Stomach smooth muscle (tissue), 2 donors: ENCODE measurements around the gene ZNRD2.

ENCODE experiments used
- H3K27ac ChIP-seq: one replicate; pipeline ENCODE4 v1.7.0; 2013; ENCODE audit warnings: mild to moderate bottlenecking, low read length, inconsistent platforms
- H3K27me3 ChIP-seq, 2 donors: one replicate each; pipeline ENCODE4 v1.7.0; 2013; ENCODE audit warnings: low read length in 2 of 2; ENCODE audit not compliant: insufficient read depth in 2 of 2, control insufficient read depth in 1 of 2
- H3K36me3 ChIP-seq, 2 donors: one replicate each; pipeline ENCODE4 v1.7.0; 2013; ENCODE audit warnings: low read length in 2 of 2; ENCODE audit not compliant: control insufficient read depth in 2 of 2, insufficient read depth in 2 of 2
- H3K4me1 ChIP-seq: one replicate; pipeline ENCODE4 v1.7.0; 2013; ENCODE audit warnings: low read length; ENCODE audit not compliant: control insufficient read depth, insufficient read depth
- H3K4me3 ChIP-seq, 2 donors: one replicate each; pipeline ENCODE4 v1.7.0; 2013; ENCODE audit warnings: low read length in 2 of 2
- H3K9ac ChIP-seq, 2 donors: one replicate each; pipeline ENCODE4 v1.7.0; 2013; ENCODE audit warnings: low read length in 2 of 2, mild to moderate bottlenecking in 1 of 2
- H3K9me3 ChIP-seq, 2 donors: one replicate each; pipeline ENCODE4 v1.7.0; 2013; ENCODE audit warnings: low read length in 2 of 2; ENCODE audit not compliant: control insufficient read depth in 2 of 2
- donor health status: healthy.
- donor health status: Pancreatic carcinoma.

The ZNRD2 gene

DNA sequence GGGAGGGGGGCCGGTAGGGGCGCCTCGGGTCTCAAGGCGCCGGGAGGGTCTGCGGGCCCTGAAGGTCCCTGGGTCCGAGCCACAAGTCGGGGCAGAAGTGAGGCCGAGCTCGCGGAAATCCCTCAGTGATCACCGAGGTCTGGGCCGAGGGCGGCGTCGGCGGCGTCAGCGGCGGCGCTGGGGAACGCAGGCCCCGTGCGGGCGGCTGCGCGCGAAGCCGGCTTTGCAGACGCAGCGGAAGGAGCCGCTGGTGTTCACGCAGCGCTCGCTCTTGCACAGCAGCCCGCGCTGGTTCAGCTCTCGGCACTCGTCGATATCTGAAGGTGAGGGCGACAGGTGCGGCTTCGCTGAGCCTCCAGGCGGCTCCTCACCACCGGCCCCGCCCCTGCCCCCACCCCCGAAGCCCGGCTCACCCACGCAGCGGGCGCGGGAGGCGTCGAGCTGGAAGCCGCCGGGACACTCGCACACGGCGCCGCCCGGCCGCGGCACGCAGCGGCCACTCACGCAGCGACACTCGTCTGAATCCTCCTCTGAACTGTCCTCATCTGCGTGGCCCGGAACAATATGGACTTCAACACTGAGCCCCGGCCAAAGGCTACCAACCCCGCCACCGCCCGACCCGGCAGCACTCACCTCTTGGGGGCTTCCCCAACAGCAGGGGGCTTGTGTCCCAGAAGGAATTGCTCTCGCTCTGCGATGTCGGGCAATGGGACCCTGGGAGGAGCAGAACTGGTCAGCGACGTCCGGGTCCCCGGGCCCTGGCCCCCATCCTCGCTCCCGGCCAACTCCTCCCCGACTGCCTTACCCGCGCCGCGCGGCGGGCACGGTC lies 31.1 kb upstream of the ZNRD2 start:
- Histone ChIP-seq H3K27ac (peak overlapping the region; percentile 86), H3K9me3 (no peaks in the 10 kb centered on the region), H3K4me1 (peaks cover 29% of the 10 kb centered on the region), H3K36me3 (peaks cover 15% of the 10 kb centered on the region in 2 donors), H3K27me3 (no peaks in the 10 kb centered on the region), H3K4me3 (peak overlapping the region in 1 of 2 donors; percentile 82), H3K9ac (no peak overlapping the region)

- Histone ChIP-seq H3K36me3 (peaks cover 15% of the 10 kb centered on the region in 2 donors), H3K27ac (peak overlapping the region; percentile 86), H3K9ac (peak overlapping the region in 1 of 2 donors; percentile 54)
Observed at GRCh38 chr11:65539744-65540289, 30.5 kb upstream of the ZNRD2 start.

GRCh38 chr11:65540290-65541092 lies 29.8 kb upstream of the ZNRD2 start:
- no peaks in the 10 kb centered on the region for H3K9me3 ChIP-seq
- peak overlapping the region; percentile 86 for H3K27ac ChIP-seq
- peaks cover 15% of the 10 kb centered on the region in 2 donors for H3K36me3 ChIP-seq
- H3K27me3 ChIP-seq: no peaks in the 10 kb centered on the region
- H3K9ac ChIP-seq: peak overlapping the region; percentile 57 to 66
- H3K4me3 ChIP-seq: peak overlapping the region; percentile 57 to 82
- peaks cover 27% of the 10 kb centered on the region for H3K4me1 ChIP-seq

More at GRCh38 chr11:65539744-65540289, 30.5 kb upstream of the ZNRD2 start:
- Histone ChIP-seq H3K4me1 (peaks cover 27% of the 10 kb centered on the region), H3K27me3 (no peaks in the 10 kb centered on the region), H3K4me3 (peak overlapping the region in 1 of 2 donors; percentile 82), H3K9me3 (no peaks in the 10 kb centered on the region)

DNA sequence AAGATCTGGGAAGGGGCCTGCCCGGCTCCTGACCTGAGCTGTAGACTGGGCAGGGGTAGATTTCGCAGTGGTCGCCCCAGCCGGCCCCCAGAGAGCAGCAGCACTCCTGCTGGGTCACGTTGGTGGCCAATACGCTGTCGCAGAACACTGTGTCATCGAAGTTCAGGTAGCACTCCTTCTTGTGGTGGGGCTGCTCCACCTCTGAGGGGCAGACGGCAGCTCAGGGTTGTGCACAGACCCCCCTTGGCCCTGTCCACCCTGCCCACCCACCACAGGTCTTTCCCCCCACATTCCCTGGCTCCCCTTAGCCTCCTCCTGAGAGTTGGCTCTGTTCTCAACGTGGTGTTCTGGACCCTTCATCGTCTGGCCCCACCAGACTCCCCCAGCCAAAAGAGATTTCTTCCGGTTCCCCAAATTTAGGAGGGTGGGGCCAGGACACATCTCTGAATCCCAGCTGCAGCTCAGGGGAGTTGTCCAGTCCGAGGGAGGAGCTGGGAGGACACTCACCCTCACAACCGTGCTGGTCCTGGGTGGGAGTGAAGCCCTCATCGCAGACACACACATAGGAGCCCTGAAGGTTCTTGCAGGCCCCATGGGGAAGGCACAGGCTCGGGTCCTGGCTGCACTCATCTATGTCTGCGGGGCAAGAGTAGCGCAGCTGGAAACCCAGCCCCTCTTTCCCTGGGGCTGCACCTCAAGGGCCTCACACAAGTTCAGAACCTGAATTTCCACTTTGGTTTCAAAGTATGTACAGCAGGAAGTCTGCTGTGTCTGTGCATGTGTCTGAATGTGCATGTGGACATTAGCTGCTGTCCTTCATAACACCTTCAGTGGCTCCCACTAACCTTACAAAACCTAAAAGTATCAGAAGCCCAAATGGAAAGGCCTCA lies 28.9 kb upstream of the ZNRD2 start:
- Histone ChIP-seq H3K4me3 (peak overlapping the region; percentile 44 to 82), H3K9ac (peak overlapping the region; percentile 57 to 66), H3K9me3 (no peaks in the 10 kb centered on the region), H3K4me1 (peaks cover 27% of the 10 kb centered on the region), H3K36me3 (peaks cover 10 to 12% of the 10 kb centered on the region in 2 donors), H3K27me3 (no peaks in the 10 kb centered on the region), H3K27ac (peak overlapping the region; percentile 86)

- peaks cover 10% of the 10 kb centered on the region in 2 donors for H3K36me3 ChIP-seq
- H3K27me3 ChIP-seq: no peaks in the 10 kb centered on the region
- no peak overlapping the region for H3K4me3 ChIP-seq
- H3K9ac ChIP-seq: peak overlapping the region in 1 of 2 donors; percentile 58
- no peaks in the 10 kb centered on the region for H3K9me3 ChIP-seq
- no peak overlapping the region for H3K27ac ChIP-seq
- peaks cover 30% of the 10 kb centered on the region for H3K4me1 ChIP-seq
Observed at GRCh38 chr11:65542738-65543390, 27.4 kb upstream of the ZNRD2 start.

DNA sequence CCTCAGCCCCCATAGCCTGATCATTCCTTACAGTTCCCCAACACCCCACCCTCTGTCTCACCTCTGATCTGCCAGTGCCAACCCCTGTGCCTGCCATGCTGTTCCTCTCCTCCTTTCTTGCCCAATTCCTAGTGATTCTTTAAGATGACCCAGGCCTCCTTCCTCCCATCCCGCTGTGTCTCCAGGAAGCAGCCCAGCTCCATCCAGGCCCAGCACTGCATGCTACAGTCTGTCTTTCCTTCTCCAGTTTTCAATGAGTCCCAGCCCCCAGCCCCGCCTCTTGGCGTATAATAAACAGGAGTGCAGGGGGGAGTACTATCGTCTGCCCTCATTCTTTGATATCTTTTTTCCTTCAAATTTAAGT lies 24.4 kb upstream of the ZNRD2 start:
- Histone ChIP-seq H3K27me3 (no peaks in the 10 kb centered on the region), H3K4me3 (no peak overlapping the region), H3K9ac (no peak overlapping the region), H3K4me1 (peaks cover 16% of the 10 kb centered on the region), H3K36me3 (peaks cover 16 to 22% of the 10 kb centered on the region in 2 donors), H3K9me3 (no peaks in the 10 kb centered on the region), H3K27ac (no peak overlapping the region)

GRCh38 chr11:65546217-65546958 lies 23.9 kb upstream of the ZNRD2 start:
- Histone ChIP-seq H3K9ac (no peak overlapping the region), H3K27ac (no peak overlapping the region), H3K36me3 (peaks cover 16 to 24% of the 10 kb centered on the region in 2 donors), H3K4me3 (no peak overlapping the region), H3K9me3 (no peaks in the 10 kb centered on the region), H3K4me1 (peaks cover 11% of the 10 kb centered on the region), H3K27me3 (no peaks in the 10 kb centered on the region)

DNA sequence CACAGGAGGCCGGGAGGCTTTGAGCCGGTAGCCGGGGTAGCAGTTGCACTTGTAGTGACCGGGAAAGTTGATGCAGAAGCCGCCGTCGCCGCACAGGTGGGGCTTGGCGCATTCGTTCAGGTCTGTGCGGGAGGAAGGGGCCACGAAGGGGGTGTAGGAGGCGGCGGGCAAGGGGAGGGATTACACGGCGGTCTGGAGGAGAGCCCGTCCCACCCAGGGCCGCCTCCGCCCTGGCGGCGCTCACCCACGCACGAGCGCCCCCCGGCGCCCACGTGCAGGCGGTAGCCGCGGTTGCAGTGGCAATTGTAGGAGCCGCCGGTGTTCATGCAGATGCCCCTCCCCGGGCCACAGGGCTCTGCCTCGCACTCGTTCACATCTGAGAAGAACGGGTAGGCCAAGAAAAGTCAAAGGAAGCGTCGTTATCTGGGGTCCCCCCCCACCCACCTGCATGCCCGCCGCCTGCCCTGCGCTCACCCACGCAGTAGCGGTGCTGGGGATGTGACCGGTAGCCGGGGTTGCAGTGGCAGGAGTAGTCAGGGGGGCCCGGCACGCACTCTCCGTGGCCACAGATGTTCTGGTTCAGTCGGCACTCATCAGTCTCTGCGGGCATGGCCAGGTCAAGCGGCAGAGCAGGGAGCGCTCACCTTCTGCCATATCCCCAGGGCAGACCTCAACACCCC lies 22.7 kb upstream of the ZNRD2 start:
- H3K9ac ChIP-seq: no peak overlapping the region
- H3K36me3 ChIP-seq: peaks cover 26 to 33% of the 10 kb centered on the region in 2 donors
- H3K4me3 ChIP-seq: no peak overlapping the region
- no peak overlapping the region for H3K27ac ChIP-seq
- H3K27me3 ChIP-seq: no peaks in the 10 kb centered on the region
- peaks cover 11% of the 10 kb centered on the region for H3K4me1 ChIP-seq
- H3K9me3 ChIP-seq: no peaks in the 10 kb centered on the region

DNA sequence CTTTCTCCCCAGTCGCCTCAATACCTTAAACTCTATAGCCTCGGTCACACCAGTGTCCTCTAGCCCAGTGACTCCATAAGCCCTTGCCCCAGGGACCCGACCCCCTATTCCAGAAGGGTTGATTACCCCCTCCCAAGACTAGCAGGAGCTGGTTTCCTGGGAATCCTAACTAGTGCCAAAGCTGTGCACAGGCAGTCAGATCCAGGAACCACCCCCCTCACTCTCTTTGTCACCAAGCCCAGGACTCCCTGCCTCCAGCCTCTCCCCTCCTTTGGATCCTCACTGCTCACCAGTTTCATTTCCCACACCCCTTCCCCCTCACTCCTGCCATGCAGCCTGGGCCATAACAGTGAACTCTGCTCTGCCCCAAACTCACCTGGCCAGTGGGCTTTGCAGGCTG lies 21.9 kb upstream of the ZNRD2 start:
- Histone ChIP-seq H3K27ac (no peak overlapping the region), H3K9me3 (no peaks in the 10 kb centered on the region), H3K36me3 (peaks cover 18 to 31% of the 10 kb centered on the region in 2 donors)

More for the DNA sequence above, 21.9 kb upstream of the ZNRD2 start:
- Histone ChIP-seq H3K9ac (no peak overlapping the region), H3K4me1 (peaks cover 11% of the 10 kb centered on the region), H3K4me3 (no peak overlapping the region), H3K27me3 (no peaks in the 10 kb centered on the region)
